Suprapubic skin (tissue), 4 donors: ENCODE results near the gene CUEDC1.

ENCODE experiments used
- EP300 ChIP-seq: sonication (generic); formaldehyde crosslinking; IDR thresholded peaks from one replicate; pipeline ENCODE4 v1.6.1; 2017; ENCODE audit warnings: antibody characterized with exemption
- POLR2A ChIP-seq, 2 donors: fragments of 450-650 bp; IDR thresholded peaks; one replicate each; pipeline ENCODE4 v1.6.1; 2017; ENCODE audit warnings: antibody characterized with exemption in 2 of 2, mild to moderate bottlenecking in 2 of 2, moderate library complexity in 2 of 2
- POLR2AphosphoS5 ChIP-seq, 3 donors: sonication (generic); formaldehyde crosslinking; IDR thresholded peaks; one replicate each; pipeline ENCODE4 v1.6.1; 2017; ENCODE audit warnings: antibody characterized with exemption in 3 of 3
- TF ChIP-seq, protein P1 (sequence below), 2 donors: fragments of 200-600 bp in 1 of 2; fragments of 450-650 bp in 1 of 2; sonication (generic) in 1 of 2; IDR thresholded peaks; one replicate each; pipeline ENCODE4 v1.5.1; 2016 to 2019; ENCODE audit warnings: antibody characterized with exemption in 2 of 2, mild to moderate bottlenecking in 1 of 2, moderate library complexity in 1 of 2

DNA sequence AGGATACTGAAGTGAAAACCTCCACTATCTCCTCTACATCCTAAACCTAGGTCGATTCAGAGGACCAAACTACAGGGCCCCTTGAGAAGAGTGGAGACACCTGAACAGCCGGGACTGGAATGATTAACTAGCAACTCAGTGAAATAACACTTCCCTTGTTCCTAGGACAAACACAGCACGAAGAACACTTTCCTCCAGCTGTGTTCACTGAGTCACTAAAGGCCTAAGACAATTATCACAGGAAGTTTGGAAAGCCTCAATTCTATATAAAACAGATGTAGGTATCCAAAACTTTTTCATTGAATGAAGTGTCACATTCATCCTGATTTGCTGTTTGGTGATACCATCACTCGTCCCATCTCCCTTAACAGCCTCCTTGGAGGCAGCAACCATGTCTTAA is 15.5 kb upstream of the CUEDC1 start:
- TF ChIP-seq, protein P1, sequence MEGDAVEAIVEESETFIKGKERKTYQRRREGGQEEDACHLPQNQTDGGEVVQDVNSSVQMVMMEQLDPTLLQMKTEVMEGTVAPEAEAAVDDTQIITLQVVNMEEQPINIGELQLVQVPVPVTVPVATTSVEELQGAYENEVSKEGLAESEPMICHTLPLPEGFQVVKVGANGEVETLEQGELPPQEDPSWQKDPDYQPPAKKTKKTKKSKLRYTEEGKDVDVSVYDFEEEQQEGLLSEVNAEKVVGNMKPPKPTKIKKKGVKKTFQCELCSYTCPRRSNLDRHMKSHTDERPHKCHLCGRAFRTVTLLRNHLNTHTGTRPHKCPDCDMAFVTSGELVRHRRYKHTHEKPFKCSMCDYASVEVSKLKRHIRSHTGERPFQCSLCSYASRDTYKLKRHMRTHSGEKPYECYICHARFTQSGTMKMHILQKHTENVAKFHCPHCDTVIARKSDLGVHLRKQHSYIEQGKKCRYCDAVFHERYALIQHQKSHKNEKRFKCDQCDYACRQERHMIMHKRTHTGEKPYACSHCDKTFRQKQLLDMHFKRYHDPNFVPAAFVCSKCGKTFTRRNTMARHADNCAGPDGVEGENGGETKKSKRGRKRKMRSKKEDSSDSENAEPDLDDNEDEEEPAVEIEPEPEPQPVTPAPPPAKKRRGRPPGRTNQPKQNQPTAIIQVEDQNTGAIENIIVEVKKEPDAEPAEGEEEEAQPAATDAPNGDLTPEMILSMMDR (IDR thresholded peaks at IDR 0.05) = no peak
- TF ChIP-seq EP300 (no peak), POLR2A (IDR thresholded peaks at IDR 0.05) (no peak), POLR2AphosphoS5 (IDR thresholded peaks at IDR 0.05) (no peak)
